HepG2 (cell line): Measurements from ENCODE around the gene MAP3K14. TPM values are rescaled to one million over a fixed set of nuclear protein-coding genes. Genes with fewer than 3 reads are reported as not detected.
A peak's percentile ranks its signal among the peaks of the same experiment; 100 is the strongest.

Experiments used
- ARHGAP35 ChIP-seq: sonication (generic); formaldehyde crosslinking; IDR thresholded peaks from 2 replicates; pipeline ENCODE4 v1.9.0; 2022; ENCODE audit warnings: mild to moderate bottlenecking, inconsistent platforms, moderate library complexity, missing genetic modification reagents, borderline replicate concordance
- CREB1 ChIP-seq, 2 experiments: fragments of 450-650 bp in 1 of 2; IDR thresholded peaks; 2 replicates each; pipeline ENCODE4 v1.6.1; 2016 to 2017; ENCODE audit warnings: control low read depth in 1 of 2, mild to moderate bottlenecking in 1 of 2, missing compliant biosample characterization in 1 of 2, missing genetic modification characterization in 1 of 2
- RARA ChIP-seq: IDR thresholded peaks from 2 replicates; pipeline ENCODE4 v1.6.1; 2016; ENCODE audit warnings: missing genetic modification reagents, missing compliant biosample characterization
- SRSF9 ChIP-seq: fragments of 200-400 bp; formaldehyde crosslinking; IDR thresholded peaks from 2 replicates; pipeline ENCODE4 v1.6.1; 2018; ENCODE audit warnings: borderline replicate concordance, mild to moderate bottlenecking, low read depth, low read length; ENCODE audit not compliant: insufficient read depth, poor library complexity, severe bottlenecking
- ZFAT ChIP-seq: sonication (generic); formaldehyde crosslinking; conservative IDR thresholded peaks from 2 replicates; pipeline ENCODE4 v1.8.1; 2023; ENCODE audit warnings: missing genetic modification reagents, inconsistent platforms
- ZNF550 ChIP-seq: sonication (generic); formaldehyde crosslinking; IDR thresholded peaks from 2 replicates; pipeline ENCODE4 v1.4.0; 2020; ENCODE audit warnings: mild to moderate bottlenecking, missing genetic modification reagents, borderline replicate concordance
- ZNF605 ChIP-seq: sonication (generic); formaldehyde crosslinking; IDR thresholded peaks from 2 replicates; pipeline ENCODE4 v1.8.0; 2022; ENCODE audit warnings: mild to moderate bottlenecking, missing genetic modification reagents
- ZNF784 ChIP-seq: sonication (generic); formaldehyde crosslinking; IDR thresholded peaks from 2 replicates; pipeline ENCODE4 v1.5.1; 2020; ENCODE audit warnings: missing genetic modification reagents, mild to moderate bottlenecking, borderline replicate concordance
- polyA plus RNA-seq, 8 experiments: library from polyadenylated mRNA; depleted of rRNA in 3 of 8; stranded (reverse) in 7 of 8; unstranded in 1 of 8; fragments of >200 nt; fragmentation: Illumina TruSeq in 4 of 8; extraction: Trizol in 4 of 8; gene quantifications; 2 replicates each; pipeline versions ENCODE4 v1.2.1 to v1.2.3, GENCODE V29; 2011 to 2016; ENCODE audit warnings: low read depth in 4 of 8, missing spikeins in 1 of 8, mixed read lengths in 1 of 8; ENCODE audit not compliant: insufficient read depth in 1 of 8
- total RNA-seq, 5 experiments: library from RNA; depleted of rRNA; stranded (reverse); fragments of >200 nt; fragmentation: Illumina TruSeq; extraction: Trizol; gene quantifications; 2 replicates each; pipeline ENCODE4 v1.2.3, GENCODE V29; 2016; ENCODE audit warnings: low read depth in 1 of 5
- TF ChIP-seq, protein P1 (sequence below): sonication (generic); IDR thresholded peaks from 2 replicates; pipeline ENCODE4 v1.6.1; 2016; ENCODE audit warnings: low read depth, borderline replicate concordance

Gene MAP3K14
- total and polyA plus RNA-seq, 2 of the 13 experiments (the other 11 are each of a cell fraction or from before 2014, with no cell fraction given), result 2.6 TPM

GRCh38 chr17:45228763-45229539 is 87.9 kb downstream of the MAP3K14 start (continued):
- TF ChIP-seq ZNF784 (CRISPR knock-in tag), result no peak
- TF ChIP-seq, protein P1, sequence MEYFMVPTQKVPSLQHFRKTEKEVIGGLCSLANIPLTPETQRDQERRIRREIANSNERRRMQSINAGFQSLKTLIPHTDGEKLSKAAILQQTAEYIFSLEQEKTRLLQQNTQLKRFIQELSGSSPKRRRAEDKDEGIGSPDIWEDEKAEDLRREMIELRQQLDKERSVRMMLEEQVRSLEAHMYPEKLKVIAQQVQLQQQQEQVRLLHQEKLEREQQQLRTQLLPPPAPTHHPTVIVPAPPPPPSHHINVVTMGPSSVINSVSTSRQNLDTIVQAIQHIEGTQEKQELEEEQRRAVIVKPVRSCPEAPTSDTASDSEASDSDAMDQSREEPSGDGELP, result no peak
- no peak for TF ChIP-seq SRSF9
- no peak for TF ChIP-seq ZFAT (CRISPR knock-in tag)
- TF ChIP-seq CREB1 (IDR thresholded peaks at IDR 0.05), result peak; percentile 48
- TF ChIP-seq CREB1 (CRISPR knock-in tag; IDR thresholded peaks at IDR 0.05), result peak; percentile 84
- peak; percentile 11; the same call in 1 of the 2 replicates for TF ChIP-seq RARA
- peak; percentile 41; the same call in 1 of the 2 replicates for TF ChIP-seq ARHGAP35 (CRISPR knock-in tag)
- TF ChIP-seq ZNF550 (CRISPR knock-in tag), result no peak
- TF ChIP-seq ZNF605 (CRISPR knock-in tag), result no peak
